GM18517 (cell line): Measurements from ENCODE around the gene SLC25A42.

ENCODE experiments used
- ATAC-seq: cut with Tn5 transposase; IDR thresholded peaks from one replicate; pipeline ENCODE4 v1.9.1; 2021; ENCODE audit warnings: mild to moderate bottlenecking, moderate library complexity; ENCODE audit not compliant: unreplicated experiment

Gene SLC25A42

GRCh38 chr19:19050104-19050503 lies 13.7 kb upstream of the SLC25A42 start:
- no peak for ATAC-seq

GRCh38 chr19:19050731-19051130 lies 13.1 kb upstream of the SLC25A42 start:
- ATAC-seq, result no peak

- ATAC-seq, result no peak
Measured at GRCh38 chr19:19051478-19052213, 12.1 kb upstream of the SLC25A42 start.

GRCh38 chr19:19052921-19053320 lies 10.9 kb upstream of the SLC25A42 start:
- ATAC-seq, result no peak

- ATAC-seq, result no peak
Measured at GRCh38 chr19:19053508-19054314, 10.1 kb upstream of the SLC25A42 start.

GRCh38 chr19:19054315-19054938 lies 9.4 kb upstream of the SLC25A42 start:
- no peak for ATAC-seq

- ATAC-seq, result no peak
Measured at GRCh38 chr19:19054939-19055440, 8.8 kb upstream of the SLC25A42 start.

GRCh38 chr19:19055701-19056100 lies 8.1 kb upstream of the SLC25A42 start:
- ATAC-seq, result no peak

- no peak for ATAC-seq
Measured at GRCh38 chr19:19056636-19057275, 7.0 kb upstream of the SLC25A42 start.

- ATAC-seq, result no peak
Measured at GRCh38 chr19:19057317-19057716, 6.5 kb upstream of the SLC25A42 start.

- ATAC-seq, result no peak
Measured at GRCh38 chr19:19057720-19058119, 6.1 kb upstream of the SLC25A42 start.

GRCh38 chr19:19059018-19059836 lies 4.6 kb upstream of the SLC25A42 start:
- no peak for ATAC-seq

- ATAC-seq, result no peak
Measured at GRCh38 chr19:19059837-19060611, 3.8 kb upstream of the SLC25A42 start.

- ATAC-seq, result no peak
Measured at GRCh38 chr19:19061506-19061905, 2.3 kb upstream of the SLC25A42 start.

- no peak for ATAC-seq
Measured at GRCh38 chr19:19062454-19063182, 1.2 kb upstream of the SLC25A42 start.

GRCh38 chr19:19064098-19064722 lies 416 bp downstream of the SLC25A42 start:
- ATAC-seq, result no peak

GRCh38 chr19:19064811-19065745 lies 1.3 kb downstream of the SLC25A42 start:
- no peak for ATAC-seq
